ENCODE data around the gene OAS2. TPM values are rescaled to one million over a fixed set of nuclear protein-coding genes. Genes with fewer than 3 reads are reported as not detected.

The OAS2 gene
- polyA plus RNA-seq, 2 of the 4 experiments (the other 2 are of a cell fraction): 0.05 to 0.19 TPM

GRCh38 chr12:113014565-113014964 is 36.2 kb downstream of the OAS2 start:
- Histone ChIP-seq H3K9me3 (peaks cover 13% of the 10 kb centered on the region; the same call in 2 of the 3 replicates), H3K4me3 (no peak overlapping the region), H3K27ac (no peak overlapping the region), H3K4me1 (no peaks in the 10 kb centered on the region), H3K4me2 (no peak overlapping the region)
- ATAC-seq (no peak), FAIRE-seq (no peak), DNase-seq (ENCODE audit: low read depth in 1 of 2, low spot score in 1 of 2) (no peak)
- ChIA-PET CTCF (interaction anchor here (1.0 kb wide), 1 partner anchor 16 kb away, joined by 3 read pairs; no protein-coding TSS in a partner anchor), POLR2A (no interaction called here)
- TF ChIP-seq ELK1 (IDR thresholded peaks at IDR 0.05; ENCODE audit: low read depth, low read length) (no peak), BCL3 (IDR thresholded peaks at IDR 0.05) (no peak), TP53 (CRISPR knock-in tag; IDR thresholded peaks at IDR 0.05) (no peak), BHLHE40 (IDR thresholded peaks at IDR 0.05; ENCODE audit: low read depth, low read length) (no peak), GATA3 (IDR thresholded peaks at IDR 0.05; ENCODE audit: borderline replicate concordance) (no peak), ZFP36 (IDR thresholded peaks at IDR 0.05; ENCODE audit: borderline replicate concordance, partially characterized antibody) (no peak)
- WGBS (ENCODE audit: missing lambda C conversion rate): 27% methylated on average over 9 of the region's 9 CpGs

- ChIA-PET CTCF (interaction anchor here (1.4 to 2.0 kb wide), 4 partner anchors 9 to 32 kb away, joined by 4 to 8 read pairs (median 6); no protein-coding TSS in a partner anchor), POLR2A (no interaction called here)
- ATAC-seq: no peak
- DNase-seq (ENCODE audit: low read depth in 1 of 2, low spot score in 1 of 2): no peak
- Histone ChIP-seq H3K4me3 (no peak overlapping the region), H3K9me3 (peaks cover 5% of the 10 kb centered on the region; the same call in 1 of the 3 replicates), H3K4me1 (no peaks in the 10 kb centered on the region), H3K4me2 (no peak overlapping the region), H3K27ac (no peak overlapping the region)
- no peak for FAIRE-seq
- TF ChIP-seq HEYL (CRISPR knock-in tag; IDR thresholded peaks at IDR 0.05) (no peak), BCL3 (IDR thresholded peaks at IDR 0.05) (no peak), CBX8 (IDR thresholded peaks at IDR 0.05) (no peak), JUNB (IDR thresholded peaks at IDR 0.05) (no peak), BHLHE40 (IDR thresholded peaks at IDR 0.05; ENCODE audit: low read depth, low read length) (no peak)
- 57% methylated on average over 5 of the region's 5 CpGs for WGBS (ENCODE audit: missing lambda C conversion rate)
Observed at GRCh38 chr12:113016796-113017195, 38.5 kb downstream of the OAS2 start.

GRCh38 chr12:113019025-113019424 is 40.7 kb downstream of the OAS2 start:
- no peak for FAIRE-seq
- ATAC-seq: no peak
- no peaks in the 10 kb centered on the region for H3K4me1 ChIP-seq
- ChIA-PET CTCF (interaction anchor here (0.6 to 1.3 kb wide), 4 partner anchors 11 to 267 kb away, joined by 3 to 5 read pairs (median 3); no protein-coding TSS in a partner anchor), POLR2A (no interaction called here)
- no peak for TF ChIP-seq TFCP2L1 (CRISPR knock-in tag; IDR thresholded peaks at IDR 0.05)
- TF ChIP-seq FOSB (CRISPR knock-in tag; IDR thresholded peaks at IDR 0.05): no peak
- TF ChIP-seq USF2 (IDR thresholded peaks at IDR 0.05): no peak
- no peak for TF ChIP-seq NR3C1 (IDR thresholded peaks at IDR 0.05)
- no peak for TF ChIP-seq RARB (CRISPR knock-in tag; IDR thresholded peaks at IDR 0.05)
- no peak for TF ChIP-seq RCOR1 (IDR thresholded peaks at IDR 0.05; ENCODE audit: low read depth, low read length)
- TF ChIP-seq CBX8 (IDR thresholded peaks at IDR 0.05): no peak
- no peak for TF ChIP-seq RFX5 (IDR thresholded peaks at IDR 0.05)
- no peak for TF ChIP-seq ATOH8 (CRISPR knock-in tag; IDR thresholded peaks at IDR 0.05; ENCODE audit: low read depth)
- no peak for TF ChIP-seq KDM5A (IDR thresholded peaks at IDR 0.05)
- no peak for TF ChIP-seq CHD2 (IDR thresholded peaks at IDR 0.05; ENCODE audit: low read length, partially characterized antibody)
- TF ChIP-seq ELK1 (IDR thresholded peaks at IDR 0.05; ENCODE audit: low read depth, low read length): no peak
- TF ChIP-seq HOXB13 (CRISPR knock-in tag; IDR thresholded peaks at IDR 0.05; ENCODE audit: low read depth): no peak
- TF ChIP-seq ZC3H11A (IDR thresholded peaks at IDR 0.05): no peak
- TF ChIP-seq PHF8 (IDR thresholded peaks at IDR 0.05; ENCODE audit: borderline replicate concordance, low read depth): no peak
- no peak for TF ChIP-seq SREBF2 (IDR thresholded peaks at IDR 0.05)
- no peak for TF ChIP-seq ESRRA (IDR thresholded peaks at IDR 0.05; ENCODE audit: borderline replicate concordance, low read length)
- no peak for TF ChIP-seq MAZ (IDR thresholded peaks at IDR 0.05; ENCODE audit: borderline replicate concordance, low read depth, low read length)
- no peak for TF ChIP-seq HDAC2 (IDR thresholded peaks at IDR 0.05)
- no peak for TF ChIP-seq EP300 (IDR thresholded peaks at IDR 0.05)
- H3K27ac ChIP-seq: no peak overlapping the region
- 17% methylated on average over 4 of the region's 4 CpGs for WGBS (ENCODE audit: missing lambda C conversion rate)
- H3K4me2 ChIP-seq: no peak overlapping the region
- no peaks in the 10 kb centered on the region for H3K9me3 ChIP-seq
- no peak for DNase-seq (ENCODE audit: low read depth in 1 of 2, low spot score in 1 of 2)
- H3K4me3 ChIP-seq: no peak overlapping the region

Measured in A549 (cell line).